ENCODE results near the gene PDE6G. TPM values are rescaled to one million over a fixed set of nuclear protein-coding genes. Genes with fewer than 3 reads are reported as not detected.
"Not testable (repeated sequence)": the region's sequence is repeated elsewhere in the genome, so short reads cannot be mapped to it uniquely, and the experiment has no call there.

Gene PDE6G
- total RNA-seq, 1 donor from 2014 or later = 1.2 TPM

DNA sequence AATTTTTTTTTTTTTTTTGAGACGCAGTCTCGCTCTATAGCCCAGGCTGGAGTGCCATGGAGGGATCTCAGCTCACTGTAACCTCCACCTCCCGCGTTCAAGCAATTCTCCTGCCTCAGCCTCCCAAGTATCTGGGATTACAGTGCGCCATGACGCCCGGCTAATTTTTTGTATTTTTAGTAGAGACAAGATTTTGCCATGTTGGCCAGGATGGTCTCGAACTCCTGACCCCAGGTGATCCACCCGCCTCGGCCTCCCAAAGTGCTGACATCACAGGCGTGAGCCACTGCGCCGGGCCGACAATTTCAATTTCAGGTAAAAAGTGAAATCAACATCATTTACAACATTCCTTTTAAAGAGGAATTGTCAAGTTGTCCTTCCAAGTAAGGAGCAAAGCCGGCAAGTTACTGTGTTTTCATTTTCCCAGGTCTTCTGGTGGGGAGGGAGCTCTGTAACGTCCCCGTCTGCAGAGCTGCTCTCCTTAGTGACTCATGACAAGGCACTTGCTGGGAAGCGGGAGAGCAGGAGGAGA lies 20.3 kb downstream of the PDE6G start:
- ChIA-PET CTCF (interaction anchor here (1.0 kb wide), 1 partner anchor 234 kb away, joined by 3 read pairs; no protein-coding TSS in a partner anchor), POLR2A (interaction anchor here (0.6 to 1.2 kb wide), 3 partner anchors 17 to 31 kb away, joined by 4 to 10 read pairs (median 10); partner anchors contain the start of genes CCDC137 and OXLD1)
- peaks cover 10% of the 10 kb centered on the region for H3K36me3 Mint-ChIP-seq (ENCODE audit: low read depth)
- H3K4me3 Mint-ChIP-seq = peak overlapping the region; percentile 95
- intact Hi-C loops (cut with micrococcal nuclease) = no loop called here
- no peaks in the 10 kb centered on the region for H3K27me3 Mint-ChIP-seq
- DNase-seq = no peak
- H3K4me1 Mint-ChIP-seq = peaks cover 21% of the 10 kb centered on the region
- ATAC-seq (ENCODE audit: low read depth) = no peak
- peak overlapping the region; percentile 77 for H3K27ac Mint-ChIP-seq
- no peaks in the 10 kb centered on the region for H3K9me3 Mint-ChIP-seq
- TF ChIP-seq, protein P1, sequence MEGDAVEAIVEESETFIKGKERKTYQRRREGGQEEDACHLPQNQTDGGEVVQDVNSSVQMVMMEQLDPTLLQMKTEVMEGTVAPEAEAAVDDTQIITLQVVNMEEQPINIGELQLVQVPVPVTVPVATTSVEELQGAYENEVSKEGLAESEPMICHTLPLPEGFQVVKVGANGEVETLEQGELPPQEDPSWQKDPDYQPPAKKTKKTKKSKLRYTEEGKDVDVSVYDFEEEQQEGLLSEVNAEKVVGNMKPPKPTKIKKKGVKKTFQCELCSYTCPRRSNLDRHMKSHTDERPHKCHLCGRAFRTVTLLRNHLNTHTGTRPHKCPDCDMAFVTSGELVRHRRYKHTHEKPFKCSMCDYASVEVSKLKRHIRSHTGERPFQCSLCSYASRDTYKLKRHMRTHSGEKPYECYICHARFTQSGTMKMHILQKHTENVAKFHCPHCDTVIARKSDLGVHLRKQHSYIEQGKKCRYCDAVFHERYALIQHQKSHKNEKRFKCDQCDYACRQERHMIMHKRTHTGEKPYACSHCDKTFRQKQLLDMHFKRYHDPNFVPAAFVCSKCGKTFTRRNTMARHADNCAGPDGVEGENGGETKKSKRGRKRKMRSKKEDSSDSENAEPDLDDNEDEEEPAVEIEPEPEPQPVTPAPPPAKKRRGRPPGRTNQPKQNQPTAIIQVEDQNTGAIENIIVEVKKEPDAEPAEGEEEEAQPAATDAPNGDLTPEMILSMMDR (IDR thresholded peaks at IDR 0.05) = no peak

DNA sequence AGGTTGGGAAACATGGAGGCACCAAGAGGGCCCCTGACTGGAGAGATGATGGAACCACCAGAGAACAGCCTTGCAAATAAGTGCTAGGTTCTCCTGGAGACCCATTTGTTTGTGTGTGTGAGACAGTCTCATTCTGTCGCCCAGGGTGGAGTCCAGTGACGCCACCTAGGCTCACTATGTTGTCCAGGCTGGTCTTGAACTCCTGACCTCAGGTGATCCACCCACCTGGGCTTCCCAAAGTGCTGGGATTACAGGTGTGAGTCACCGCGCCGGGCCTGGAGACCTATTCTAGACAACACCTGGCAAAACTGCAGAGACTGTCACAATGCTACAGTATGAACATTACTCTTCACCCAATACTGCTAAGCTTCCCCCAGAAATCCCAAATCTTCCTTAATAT lies 20.9 kb downstream of the PDE6G start:
- peaks cover 11% of the 10 kb centered on the region for H3K36me3 Mint-ChIP-seq (ENCODE audit: low read depth)
- peak overlapping the region; percentile 77 for H3K27ac Mint-ChIP-seq
- peaks cover 21% of the 10 kb centered on the region for H3K4me1 Mint-ChIP-seq
- DNase-seq = no peak
- POLR2A ChIA-PET = no interaction called here
- CTCF ChIA-PET = no interaction called here
- intact Hi-C loops (cut with micrococcal nuclease) = no loop called here
- ATAC-seq (ENCODE audit: low read depth) = no peak
- TF ChIP-seq, protein P1 (IDR thresholded peaks at IDR 0.05) = no peak
- H3K4me3 Mint-ChIP-seq = peak overlapping the region; percentile 95
- no peaks in the 10 kb centered on the region for H3K9me3 Mint-ChIP-seq
- no peaks in the 10 kb centered on the region for H3K27me3 Mint-ChIP-seq

DNA sequence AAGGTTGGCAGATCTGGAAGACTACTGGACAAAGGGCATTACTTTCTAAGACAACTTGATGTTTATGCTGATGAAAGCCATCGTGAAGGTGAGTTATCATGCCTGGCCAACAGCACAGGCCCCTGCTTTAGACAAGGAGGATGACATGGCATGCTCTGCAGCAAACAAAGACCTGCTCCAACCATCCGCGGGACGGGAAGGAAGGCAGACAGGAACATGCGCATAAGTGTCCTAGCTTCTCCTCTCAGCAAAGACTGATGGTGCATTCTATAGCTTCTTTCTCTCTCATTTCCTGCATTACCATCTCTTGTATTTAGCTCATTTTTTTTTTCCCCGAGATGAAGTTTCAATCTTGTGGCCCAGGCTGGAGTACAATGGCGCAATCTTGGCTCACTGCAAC lies 24.9 kb downstream of the PDE6G start:
- Mint-ChIP-seq H3K4me1 (peaks cover 18% of the 10 kb centered on the region), H3K4me3 (no peak overlapping the region), H3K27me3 (no peaks in the 10 kb centered on the region), H3K9me3 (no peaks in the 10 kb centered on the region), H3K27ac (no peak overlapping the region), H3K36me3 (ENCODE audit: low read depth) (peaks cover 47% of the 10 kb centered on the region)
- DNase-seq = no peak
- ATAC-seq (ENCODE audit: low read depth) = no peak
- ChIA-PET CTCF (interaction anchor here (0.9 kb wide), 1 partner anchor 30 kb away, joined by 3 read pairs; no protein-coding TSS in a partner anchor), POLR2A (interaction anchor here (0.6 to 0.8 kb wide), 3 partner anchors 33 to 52 kb away, joined by 3 to 4 read pairs (median 3); partner anchors contain the start of genes ARL16 and HGS)
- intact Hi-C loops (cut with micrococcal nuclease) = no loop called here
- TF ChIP-seq, protein P1 (IDR thresholded peaks at IDR 0.05) = no peak

DNA sequence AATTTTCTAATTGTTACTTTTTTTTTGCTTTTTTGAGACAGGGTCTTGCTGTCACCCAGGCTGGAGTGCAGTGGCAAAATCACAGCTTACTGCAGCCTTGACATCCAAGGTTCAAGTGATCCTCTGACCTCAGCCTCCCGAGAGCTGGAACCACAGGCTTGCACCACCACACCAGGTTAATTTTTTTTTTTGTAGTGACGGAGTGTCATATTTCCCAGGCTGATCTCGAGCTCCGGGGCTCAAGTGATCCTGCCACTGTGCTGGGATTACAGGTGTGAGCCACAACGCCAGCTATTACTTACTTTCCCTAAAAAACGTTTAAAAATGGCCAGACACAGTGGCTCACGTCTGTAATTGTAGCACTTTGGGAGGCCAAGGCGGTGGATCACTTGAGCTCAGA lies 26.1 kb downstream of the PDE6G start:
- Mint-ChIP-seq H3K4me3 (no peak overlapping the region), H3K27ac (no peak overlapping the region), H3K4me1 (peaks cover 10% of the 10 kb centered on the region), H3K27me3 (no peaks in the 10 kb centered on the region), H3K36me3 (ENCODE audit: low read depth) (peaks cover 57% of the 10 kb centered on the region), H3K9me3 (no peaks in the 10 kb centered on the region)
- no peak for DNase-seq
- ChIA-PET POLR2A (interaction anchor here (0.7 kb wide), 1 partner anchor 392 kb away, joined by 6 read pairs; no protein-coding TSS in a partner anchor), CTCF (no interaction called here)
- TF ChIP-seq, protein P1 (IDR thresholded peaks at IDR 0.05) = no peak
- ATAC-seq (ENCODE audit: low read depth) = no peak
- intact Hi-C loops (cut with micrococcal nuclease) = no loop called here

DNA sequence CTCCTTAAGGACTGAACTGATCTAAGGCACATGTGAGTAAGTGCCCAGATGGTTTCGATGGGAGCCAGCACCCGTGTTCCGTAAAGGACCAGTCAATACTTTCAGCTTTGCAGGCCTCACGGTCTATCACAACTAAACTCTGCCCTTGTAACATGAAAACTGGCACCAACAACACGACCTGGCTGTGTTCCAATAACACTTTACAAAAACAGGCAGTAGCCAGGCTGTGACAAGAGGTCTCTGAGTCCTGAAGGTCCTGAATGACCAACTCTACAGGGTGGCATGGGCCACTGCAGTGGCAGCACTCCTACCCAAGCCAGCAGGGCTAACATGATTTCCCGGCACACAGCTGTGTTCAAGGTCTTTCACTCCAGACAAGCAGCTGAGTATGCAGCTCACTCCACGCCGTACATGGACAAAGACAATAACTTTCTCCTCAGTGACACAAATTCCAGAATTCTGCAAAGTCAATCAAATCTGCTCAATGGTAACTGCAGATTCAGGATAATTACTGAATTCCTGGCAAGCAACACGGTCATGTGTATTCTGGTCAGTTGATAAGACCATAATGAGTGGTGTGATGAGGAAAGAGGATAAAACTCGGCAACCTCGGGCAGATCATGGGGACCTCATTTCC lies 34.7 kb downstream of the PDE6G start:
- Mint-ChIP-seq H3K9me3 (no peaks in the 10 kb centered on the region), H3K27me3 (no peaks in the 10 kb centered on the region), H3K27ac (no peak overlapping the region), H3K4me3 (no peak overlapping the region), H3K4me1 (peaks cover 3% of the 10 kb centered on the region), H3K36me3 (ENCODE audit: low read depth) (peaks cover 68% of the 10 kb centered on the region)
- TF ChIP-seq, protein P1 (IDR thresholded peaks at IDR 0.05) = no peak
- DNase-seq (no peak), ATAC-seq (ENCODE audit: low read depth) (no peak)
- ChIA-PET CTCF (no interaction called here), POLR2A (no interaction called here)
- intact Hi-C loops (cut with micrococcal nuclease) = no loop called here

DNA sequence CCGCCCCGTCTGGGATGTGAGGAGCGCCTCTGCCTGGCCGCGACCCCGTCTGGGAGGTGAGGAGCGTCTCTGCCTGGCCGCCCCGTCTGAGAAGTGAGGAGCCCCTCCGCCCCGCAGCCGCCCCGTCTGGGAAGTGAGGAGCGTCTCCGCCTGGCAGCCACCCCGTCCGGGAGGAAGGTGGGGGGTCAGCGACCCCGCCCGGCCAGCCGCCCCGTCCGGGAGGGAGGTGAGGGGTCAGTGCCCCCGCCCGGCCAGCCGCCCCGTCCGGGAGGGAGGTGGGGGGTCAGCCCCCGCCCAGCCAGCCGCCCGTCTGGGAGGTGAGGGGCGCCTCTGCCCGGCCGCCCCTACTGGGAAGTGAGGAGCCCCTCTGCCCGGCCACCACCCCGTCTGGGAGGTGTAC lies 38.0 kb downstream of the PDE6G start:
- H3K36me3 Mint-ChIP-seq (ENCODE audit: low read depth) = peaks cover 64% of the 10 kb centered on the region
- H3K27me3 Mint-ChIP-seq; H3K9me3 Mint-ChIP-seq; H3K4me1 Mint-ChIP-seq; CTCF ChIA-PET; ATAC-seq (ENCODE audit: low read depth); POLR2A ChIA-PET; H3K27ac Mint-ChIP-seq; intact Hi-C loops (cut with micrococcal nuclease); H3K4me3 Mint-ChIP-seq; DNase-seq: not testable (repeated sequence)
